Erythroblast (primary cell): Measurements from ENCODE around the gene NAPA.

ENCODE experiments used
- GATA1 ChIP-seq: IDR thresholded peaks from 2 replicates; pipeline ENCODE4 v1.6.1; 2011; ENCODE audit warnings: low read depth, mild to moderate bottlenecking, control low read depth, low read length, moderate library complexity
- POLR2A ChIP-seq: IDR thresholded peaks from 2 replicates; pipeline ENCODE4 v1.6.1; 2011; ENCODE audit warnings: mild to moderate bottlenecking, low read length

DNA sequence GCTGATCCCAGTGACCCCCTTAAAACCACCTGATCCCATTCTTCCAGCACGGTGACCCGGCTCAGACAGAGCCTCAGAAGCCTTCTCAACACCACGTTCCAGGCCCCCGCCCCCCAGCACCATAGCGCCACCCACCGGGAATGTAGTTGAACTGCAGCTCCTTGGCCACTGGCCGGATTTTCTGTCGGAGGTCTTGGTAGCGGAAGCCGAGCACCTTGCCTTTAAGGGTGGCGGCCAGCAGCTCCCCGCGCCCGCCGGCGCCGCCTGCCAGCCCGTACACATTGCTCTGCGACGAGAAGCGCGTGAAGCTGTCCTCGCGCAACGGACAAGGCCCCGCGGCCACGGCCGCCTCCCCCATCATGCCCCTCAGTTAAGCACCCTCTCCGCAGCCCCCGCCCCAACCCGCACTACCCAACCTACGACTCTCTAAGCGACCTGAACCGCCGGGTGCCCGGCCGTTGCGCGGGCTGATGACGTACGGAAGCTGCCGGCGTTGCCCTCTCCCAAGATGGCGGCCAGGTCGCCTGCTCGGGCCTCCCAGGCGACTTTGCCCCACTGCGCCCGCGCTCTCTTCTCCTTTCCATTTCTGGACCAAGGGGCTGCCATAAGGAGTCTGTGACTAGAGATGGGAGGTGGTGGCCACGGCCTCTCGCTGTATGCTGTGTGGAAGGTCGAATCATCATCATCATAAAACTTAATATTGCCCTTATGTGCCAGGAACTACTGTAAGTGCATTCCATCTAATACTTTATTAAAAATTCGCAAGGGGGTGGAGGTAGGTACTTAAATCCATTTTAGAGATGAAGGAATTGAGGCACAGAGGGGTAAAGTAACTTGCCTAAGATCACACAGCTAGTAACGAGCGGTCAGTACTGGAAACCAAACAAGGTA lies 30.8 kb downstream of the NAPA start, which contains the start of gene KPTN:
- TF ChIP-seq POLR2A (peak; percentile 83), GATA1 (no peak)
